NOMO-1 (cell line): Measurements from ENCODE around the gene TMEM231.

Experiments
- DNase-seq, 2 experiments: peaks; one replicate each; lab custom pipeline; 2025; ENCODE audit not compliant: unreplicated experiment in 2 of 2; lab: John Stamatoyannopoulos, UW

The TMEM231 gene

GRCh38 chr16:75494661-75495075, 61.4 kb downstream of the TMEM231 start:
- DNase-seq = no peak

GRCh38 chr16:75494184-75494583, 61.9 kb downstream of the TMEM231 start:
- no peak for DNase-seq

GRCh38 chr16:75491876-75492275, 64.2 kb downstream of the TMEM231 start:
- DNase-seq = no peak

- no peak for DNase-seq
Observed at GRCh38 chr16:75488322-75488721, 67.7 kb downstream of the TMEM231 start.
